Mesenchymal stem cell (in vitro differentiated cells and primary cell): Measurements from ENCODE around the gene C19orf12.

Source experiments
- DNase-seq: peaks from one replicate; pipeline ENCODE4 v3.0.0-alpha.2; 2013
- H2AFZ ChIP-seq: one replicate; pipeline ENCODE4 v1.6.1; 2013; ENCODE audit warnings: low read depth, mild to moderate bottlenecking, control low read depth, inconsistent platforms, low read length, moderate library complexity
- H2AK5ac ChIP-seq: 2 replicates; pipeline ENCODE4 v1.6.1; 2013; ENCODE audit warnings: low read length, moderate library complexity, mild to moderate bottlenecking, inconsistent platforms; ENCODE audit not compliant: severe bottlenecking
- H2BK120ac ChIP-seq: one replicate; pipeline ENCODE4 v1.6.1; 2013; ENCODE audit warnings: low read depth, mild to moderate bottlenecking, inconsistent platforms, low read length, moderate library complexity
- H2BK12ac ChIP-seq, 2 experiments: one replicate each; pipeline ENCODE4 v1.6.1; 2013; ENCODE audit warnings: inconsistent platforms in 2 of 2, low read length in 2 of 2, mild to moderate bottlenecking in 2 of 2, moderate library complexity in 2 of 2, control low read depth in 1 of 2
- H2BK15ac ChIP-seq: one replicate; pipeline ENCODE4 v1.6.1; 2013; ENCODE audit warnings: mild to moderate bottlenecking, low read depth, inconsistent platforms; ENCODE audit not compliant: poor library complexity, severe bottlenecking
- H2BK5ac ChIP-seq: 2 replicates; pipeline ENCODE4 v1.6.1; 2013; ENCODE audit warnings: low read depth, mild to moderate bottlenecking, low read length, control low read depth, inconsistent platforms; ENCODE audit not compliant: poor library complexity, severe bottlenecking
- H3K14ac ChIP-seq, 2 experiments: one replicate each; pipeline ENCODE4 v1.6.1; 2013; ENCODE audit warnings: inconsistent platforms in 2 of 2, low read length in 2 of 2, control low read depth in 1 of 2, mild to moderate bottlenecking in 1 of 2, moderate library complexity in 1 of 2
- H3K18ac ChIP-seq, 2 experiments: one replicate each; pipeline ENCODE4 v1.6.1; 2013; ENCODE audit warnings: inconsistent platforms in 2 of 2, low read length in 2 of 2, control low read depth in 1 of 2, low read depth in 1 of 2, mild to moderate bottlenecking in 1 of 2
- H3K23ac ChIP-seq, 2 experiments: one replicate each; pipeline ENCODE4 v1.6.1; 2013; ENCODE audit warnings: inconsistent platforms in 2 of 2, low read length in 2 of 2, mild to moderate bottlenecking in 2 of 2, moderate library complexity in 2 of 2, control low read depth in 1 of 2
- H3K27ac ChIP-seq: 2 replicates; pipeline ENCODE4 v1.5.1; 2013; ENCODE audit warnings: mild to moderate bottlenecking, moderate library complexity, low read length, control low read depth, inconsistent platforms; ENCODE audit not compliant: poor library complexity, severe bottlenecking
- H3K27me3 ChIP-seq, 2 experiments: 2 replicates each; pipeline versions ENCODE4 v1.6.1 to v1.7.0; 2013; ENCODE audit warnings: low read length in 2 of 2, mild to moderate bottlenecking in 2 of 2, moderate library complexity in 2 of 2, control low read depth in 1 of 2, inconsistent platforms in 1 of 2; ENCODE audit not compliant: control insufficient read depth in 1 of 2, insufficient read depth in 1 of 2
- H3K36me3 ChIP-seq, 2 experiments: 2 replicates each; pipeline versions ENCODE4 v1.6.1 to v1.7.0; 2013; ENCODE audit warnings: low read length in 2 of 2, control low read depth in 1 of 2, inconsistent platforms in 1 of 2, low read depth in 1 of 2, mild to moderate bottlenecking in 1 of 2; ENCODE audit not compliant: insufficient read depth in 2 of 2, control insufficient read depth in 1 of 2
- H3K4ac ChIP-seq, 2 experiments: one replicate each; pipeline ENCODE4 v1.6.1; 2013; ENCODE audit warnings: inconsistent platforms in 2 of 2, low read length in 2 of 2, mild to moderate bottlenecking in 2 of 2, moderate library complexity in 2 of 2, control low read depth in 1 of 2, low read depth in 1 of 2
- H3K4me1 ChIP-seq: 2 replicates; pipeline ENCODE4 v1.6.1; 2013; ENCODE audit warnings: low read depth, low read length, control low read depth; ENCODE audit not compliant: control insufficient read depth, insufficient read depth
- H3K4me2 ChIP-seq: 2 replicates; pipeline ENCODE4 v1.6.1; 2013; ENCODE audit warnings: low read length, mild to moderate bottlenecking, inconsistent platforms; ENCODE audit not compliant: poor library complexity, severe bottlenecking
- H3K4me3 ChIP-seq, 2 experiments: 2 replicates each; pipeline versions ENCODE4 v1.5.1 to v1.7.0; 2013; ENCODE audit warnings: low read length in 2 of 2, mild to moderate bottlenecking in 2 of 2, control low read depth in 1 of 2, low read depth in 1 of 2; ENCODE audit not compliant: insufficient read depth in 1 of 2
- H3K79me1 ChIP-seq: replicated peaks from 2 replicates; pipeline ENCODE4 v1.6.1; 2013; ENCODE audit warnings: mild to moderate bottlenecking, control low read depth, low read length, inconsistent platforms; ENCODE audit not compliant: poor library complexity, severe bottlenecking
- H3K9ac ChIP-seq: 2 replicates; pipeline ENCODE4 v1.7.0; 2013; ENCODE audit warnings: mild to moderate bottlenecking, low read length, moderate library complexity
- H3K9me3 ChIP-seq: 2 replicates; pipeline ENCODE4 v1.7.0; 2013; ENCODE audit warnings: mild to moderate bottlenecking, low read length; ENCODE audit not compliant: control insufficient read depth
- H4K8ac ChIP-seq: one replicate; pipeline ENCODE4 v1.6.1; 2013; ENCODE audit warnings: inconsistent platforms, mild to moderate bottlenecking, low read length, moderate library complexity
- H4K91ac ChIP-seq: one replicate; pipeline ENCODE4 v1.6.1; 2013; ENCODE audit warnings: mild to moderate bottlenecking, low read length, inconsistent platforms
- WGBS: methylation state at CpG from one replicate; pipeline ENCODE4 v1.1.7; 2013; ENCODE audit warnings: mixed read lengths; 5-methylcytosine and 5-hydroxymethylcytosine counted together

Gene C19orf12

DNA sequence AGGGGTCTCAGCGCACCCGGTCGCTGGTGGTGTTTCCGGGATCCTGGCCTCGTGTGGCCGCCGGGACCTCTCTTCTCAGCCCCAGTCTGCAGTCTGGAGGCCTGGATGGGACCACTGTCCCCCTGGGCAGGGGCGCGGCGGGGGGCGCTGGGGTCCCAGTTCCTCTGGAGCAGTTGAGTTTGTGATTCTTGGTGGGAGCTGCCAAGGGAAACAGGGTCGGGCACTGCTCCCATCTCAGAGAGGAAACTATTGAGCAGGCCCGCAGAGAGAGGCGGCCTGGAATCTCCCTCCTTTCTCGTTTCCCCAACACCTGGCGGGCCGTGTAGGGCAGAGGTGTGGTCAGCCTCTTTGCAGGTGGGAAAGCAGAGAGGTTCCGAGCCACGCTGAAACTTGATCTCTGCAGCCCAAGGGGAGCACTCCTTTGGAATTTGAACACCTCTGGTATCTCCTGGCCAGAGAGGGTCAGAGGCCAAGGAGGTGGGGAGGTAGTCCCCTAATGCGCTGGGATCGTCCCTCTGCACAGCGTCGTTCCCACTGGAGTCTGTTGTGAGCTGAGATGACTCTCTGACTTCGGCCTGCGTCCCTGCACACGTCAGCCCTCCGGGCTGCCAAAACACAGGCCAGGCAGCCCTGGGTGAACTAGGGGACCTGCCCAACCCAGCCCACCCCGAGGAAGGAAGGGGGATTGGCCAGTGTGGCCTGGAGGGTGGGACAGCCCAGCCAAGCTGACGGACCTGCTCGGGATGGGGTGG lies 49.1 kb downstream of the C19orf12 start:
- H3K27me3 ChIP-seq, result no peaks in the 10 kb centered on the region
- H2BK15ac ChIP-seq, result no peak overlapping the region
- peak overlapping the region; percentile 27 to 54 for H3K4ac ChIP-seq
- peak overlapping the region; percentile 86 for H2AFZ ChIP-seq
- peaks cover 8 to 24% of the 10 kb centered on the region in 2 experiments for H3K36me3 ChIP-seq
- 1% methylated on average over 30 of the region's 30 CpGs for WGBS
- H3K14ac ChIP-seq, result peak overlapping the region in 1 of 2 experiments; percentile 73
- H2BK5ac ChIP-seq, result no peak overlapping the region
- peaks cover 57% of the 10 kb centered on the region for H3K4me1 ChIP-seq
- peak overlapping the region; percentile 85 for H4K8ac ChIP-seq
- DNase-seq, result peak; percentile 63
- H3K18ac ChIP-seq, result peak overlapping the region; percentile 69 to 80
- H3K4me2 ChIP-seq, result peak overlapping the region; percentile 99
- peak overlapping the region; percentile 60 for H3K27ac ChIP-seq
- H3K9ac ChIP-seq, result peak overlapping the region; percentile 93
- H3K9me3 ChIP-seq, result no peaks in the 10 kb centered on the region
- peak overlapping the region; percentile 76 to 90 for H3K4me3 ChIP-seq
- H3K79me1 ChIP-seq, result peaks cover 21% of the 10 kb centered on the region
- H2AK5ac ChIP-seq, result no peak overlapping the region
- peak overlapping the region in 1 of 2 experiments; percentile 9 for H3K23ac ChIP-seq
- no peak overlapping the region for H4K91ac ChIP-seq
- peak overlapping the region in 1 of 2 experiments; percentile 19 for H2BK12ac ChIP-seq
- no peak overlapping the region for H2BK120ac ChIP-seq

- peak within 1 kb of the TSS; percentile 69 to 86 for H3K18ac ChIP-seq
- H4K8ac ChIP-seq, result peak within 1 kb of the TSS; percentile 67
- H3K36me3 ChIP-seq, result peaks cover 8 to 22% of the 10 kb centered on the region in 2 experiments
- WGBS, result under 1% methylated on average over 53 of the region's 75 CpGs
- no peaks in the 10 kb centered on the region for H3K27me3 ChIP-seq
- no peak within 1 kb of the TSS for H4K91ac ChIP-seq
- H3K4me3 ChIP-seq, result peak within 1 kb of the TSS; percentile 76 to 90
- H3K23ac ChIP-seq, result peak within 1 kb of the TSS in 1 of 2 experiments; percentile 57
- peak within 1 kb of the TSS; percentile 60 for H3K27ac ChIP-seq
- peaks cover 21% of the 10 kb centered on the region for H3K79me1 ChIP-seq
- H3K4me1 ChIP-seq, result peaks cover 59% of the 10 kb centered on the region
- peak within 1 kb of the TSS; percentile 93 for H3K9ac ChIP-seq
- H2BK5ac ChIP-seq, result no peak within 1 kb of the TSS
- DNase-seq, result peak; percentile 70
- no peak within 1 kb of the TSS for H2AK5ac ChIP-seq
- peak within 1 kb of the TSS in 1 of 2 experiments; percentile 73 for H3K14ac ChIP-seq
- H3K9me3 ChIP-seq, result no peaks in the 10 kb centered on the region
- H2BK15ac ChIP-seq, result peak within 1 kb of the TSS; percentile 71
- peak within 1 kb of the TSS; percentile 86 for H2AFZ ChIP-seq
- H3K4me2 ChIP-seq, result peak within 1 kb of the TSS; percentile 99
- H3K4ac ChIP-seq, result peak within 1 kb of the TSS; percentile 27 to 68
- peak within 1 kb of the TSS; percentile 42 to 61 for H2BK12ac ChIP-seq
- no peak within 1 kb of the TSS for H2BK120ac ChIP-seq
Observed at GRCh38 chr19:29665215-29665825, 49.7 kb downstream of the C19orf12 start, which contains the start of gene PLEKHF1. TSS of gene PLEKHF1 (plus strand) at chr19:29665461. CDS start at chr19:29673840, 8,379 bp downstream.

GRCh38 chr19:29664753-29665214 lies 50.3 kb downstream of the C19orf12 start:
- H4K91ac ChIP-seq, result no peak overlapping the region
- H3K4me3 ChIP-seq, result peak overlapping the region; percentile 76 to 90
- no peak overlapping the region for H2AFZ ChIP-seq
- H3K27me3 ChIP-seq, result no peaks in the 10 kb centered on the region
- H3K79me1 ChIP-seq, result peaks cover 21% of the 10 kb centered on the region
- H3K27ac ChIP-seq, result no peak overlapping the region
- H2BK12ac ChIP-seq, result peak overlapping the region; percentile 42 to 61
- H3K4ac ChIP-seq, result peak overlapping the region in 1 of 2 experiments; percentile 55
- peak overlapping the region; percentile 99 for H3K4me2 ChIP-seq
- H3K14ac ChIP-seq, result no peak overlapping the region
- peak overlapping the region; percentile 56 for H3K9ac ChIP-seq
- H2BK15ac ChIP-seq, result peak overlapping the region; percentile 70
- no peak overlapping the region for H3K23ac ChIP-seq
- no peak overlapping the region for H2BK120ac ChIP-seq
- WGBS, result 33% methylated on average over 21 of the region's 22 CpGs
- H4K8ac ChIP-seq, result peak overlapping the region; percentile 67
- H3K18ac ChIP-seq, result peak overlapping the region in 1 of 2 experiments; percentile 86
- DNase-seq, result no peak
- H3K9me3 ChIP-seq, result no peaks in the 10 kb centered on the region
- peaks cover 59% of the 10 kb centered on the region for H3K4me1 ChIP-seq
- no peak overlapping the region for H2AK5ac ChIP-seq
- H2BK5ac ChIP-seq, result no peak overlapping the region
- H3K36me3 ChIP-seq, result peaks cover 8 to 18% of the 10 kb centered on the region in 2 experiments
